Measurements from ENCODE around the gene TMEFF2. TPM values are rescaled to one million over a fixed set of nuclear protein-coding genes. Genes with fewer than 3 reads are reported as not detected.

The TMEFF2 gene
- total and polyA plus RNA-seq, 2 of the 4 experiments (the other 2 are of a cell fraction): 1.3 to 3.0 TPM

- intact Hi-C loops (cut with micrococcal nuclease) (no loop called here), in situ Hi-C loops (cut with MboI; ENCODE audit: low sequenced_read_pairs) (no loop called here), dilution Hi-C loops (cut with HindIII; ENCODE audit: low sequenced_read_pairs, unreplicated experiment) (no loop called here)
- H2BK120ac ChIP-seq (ENCODE audit: low read depth, low read length): no peak overlapping the region
- WGBS, 2 experiments (ENCODE audit: extremely low coverage in 2 of 2, insufficient read length in 1 of 2): no CpG with 5 or more reads among the region's 4 CpGs
- H2AK5ac ChIP-seq (ENCODE audit: low read depth, low read length): no peak overlapping the region
- H3K23ac ChIP-seq (ENCODE audit: low read depth, low read length): no peak overlapping the region
- ATAC-seq (ENCODE audit: low read depth) (no peak), DNase-seq (peak; percentile 10)
- no peak for TF ChIP-seq SMC3 (IDR thresholded peaks at IDR 0.05; ENCODE audit: low read depth, low read length)
- no peak for TF ChIP-seq BHLHE40 (IDR thresholded peaks at IDR 0.05; ENCODE audit: low read depth, low read length)
- no peak for TF ChIP-seq CTCF (conservative IDR thresholded peaks at IDR 0.05; ENCODE audit: low read depth, low read length)
- no peak for TF ChIP-seq MXI1 (IDR thresholded peaks at IDR 0.05; ENCODE audit: borderline replicate concordance, low read depth, low read length)
- TF ChIP-seq MAZ (IDR thresholded peaks at IDR 0.05; ENCODE audit: borderline replicate concordance, low read depth, low read length): no peak
- no peak for TF ChIP-seq RAD21 (IDR thresholded peaks at IDR 0.05; ENCODE audit: low read length)
- no peak for TF ChIP-seq NFE2L2 (IDR thresholded peaks at IDR 0.05; ENCODE audit: low read depth, low read length)
- no peak for TF ChIP-seq FOS (IDR thresholded peaks at IDR 0.05; ENCODE audit: low read depth, low read length)
- TF ChIP-seq CHD1 (IDR thresholded peaks at IDR 0.05; ENCODE audit: low read depth, low read length): no peak
- TF ChIP-seq CEBPB (IDR thresholded peaks at IDR 0.05; ENCODE audit: low read depth, low read length): no peak
- no peak for TF ChIP-seq RFX5 (IDR thresholded peaks at IDR 0.05; ENCODE audit: low read depth, low read length)
- TF ChIP-seq USF2 (IDR thresholded peaks at IDR 0.05; ENCODE audit: low read depth, low read length): no peak
- TF ChIP-seq, protein P1, sequence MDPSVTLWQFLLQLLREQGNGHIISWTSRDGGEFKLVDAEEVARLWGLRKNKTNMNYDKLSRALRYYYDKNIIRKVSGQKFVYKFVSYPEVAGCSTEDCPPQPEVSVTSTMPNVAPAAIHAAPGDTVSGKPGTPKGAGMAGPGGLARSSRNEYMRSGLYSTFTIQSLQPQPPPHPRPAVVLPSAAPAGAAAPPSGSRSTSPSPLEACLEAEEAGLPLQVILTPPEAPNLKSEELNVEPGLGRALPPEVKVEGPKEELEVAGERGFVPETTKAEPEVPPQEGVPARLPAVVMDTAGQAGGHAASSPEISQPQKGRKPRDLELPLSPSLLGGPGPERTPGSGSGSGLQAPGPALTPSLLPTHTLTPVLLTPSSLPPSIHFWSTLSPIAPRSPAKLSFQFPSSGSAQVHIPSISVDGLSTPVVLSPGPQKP (IDR thresholded peaks at IDR 0.05; ENCODE audit: borderline replicate concordance, low read depth, low read length): no peak
- no peak for TF ChIP-seq POLR2A (IDR thresholded peaks at IDR 0.05; ENCODE audit: low read depth, low read length)
- TF ChIP-seq RCOR1 (IDR thresholded peaks at IDR 0.05; ENCODE audit: insufficient replicate concordance, low read length): no peak
- TF ChIP-seq MAFK (IDR thresholded peaks at IDR 0.05; ENCODE audit: low read depth, low read length): no peak
- POLR2A ChIA-PET (ENCODE audit: unreplicated experiment): no interaction called here
- H3K9me3 ChIP-seq (ENCODE audit: control insufficient read depth, insufficient read depth, low read length): no peaks in the 10 kb centered on the region
- no peak overlapping the region for H2BK5ac ChIP-seq (ENCODE audit: low read depth, low read length, poor library complexity, severe bottlenecking)
- no peak overlapping the region for H3K18ac ChIP-seq (ENCODE audit: low read depth, low read length)
- H3K9ac ChIP-seq (ENCODE audit: low read depth, low read length): no peak overlapping the region
- CTCF ChIA-PET: interaction anchor here (0.7 to 1.1 kb wide), 3 partner anchors 13 to 33 kb away, joined by 3 read pairs; no protein-coding TSS in a partner anchor
- no peak overlapping the region for H4K8ac ChIP-seq (ENCODE audit: low read depth in 2 of 2, low read length in 2 of 2)
- H3K9me1 ChIP-seq (ENCODE audit: insufficient read depth, low read length): no peaks in the 10 kb centered on the region
- no peak overlapping the region for H3K56ac ChIP-seq (ENCODE audit: extremely low read depth, insufficient read depth, low read length)
- no peak overlapping the region for H3K14ac ChIP-seq (replicated peaks; ENCODE audit: low read depth, low read length)
- no peak overlapping the region for H2AK9ac ChIP-seq (replicated peaks; ENCODE audit: low read depth, low read length, poor library complexity)
- peak overlapping the region; percentile 61 for H2AFZ ChIP-seq (replicated peaks; ENCODE audit: low read length, poor library complexity)
- no peak overlapping the region for H2BK15ac ChIP-seq (ENCODE audit: low read depth, low read length)
- no peak overlapping the region for H4K91ac ChIP-seq (ENCODE audit: insufficient read depth, low read depth, low read length)
- H3K4me3 ChIP-seq (ENCODE audit: insufficient read depth, low read depth, low read length): no peak overlapping the region
- no peak overlapping the region for H2BK20ac ChIP-seq (ENCODE audit: low read depth, low read length)
- no peaks in the 10 kb centered on the region for H3K79me1 ChIP-seq (ENCODE audit: low read depth in 1 of 2, low read length in 2 of 2)
- BruUV-seq (replicated peaks): no TSS peak
- H3K4me1 ChIP-seq (ENCODE audit: control insufficient read depth, insufficient read depth, low read length): peaks cover 2% of the 10 kb centered on the region; the same call in 1 of the 2 replicates
- H3K4ac ChIP-seq (ENCODE audit: low read depth, low read length): no peak overlapping the region
- no peak overlapping the region for H4K5ac ChIP-seq (ENCODE audit: low read depth, low read length)
- H3K27me3 ChIP-seq (ENCODE audit: control insufficient read depth, insufficient read depth, low read length): no peaks in the 10 kb centered on the region
- H4K20me1 ChIP-seq (ENCODE audit: insufficient read depth, low read length): no peaks in the 10 kb centered on the region
- no peaks in the 10 kb centered on the region for H3K36me3 ChIP-seq (ENCODE audit: control insufficient read depth, insufficient read depth, low read length)
- H3K4me2 ChIP-seq (ENCODE audit: low read depth, low read length): peak overlapping the region; percentile 77
- H3K27ac ChIP-seq (ENCODE audit: insufficient read depth, low read length): no peak overlapping the region
These were observed 66.1 kb downstream of the TMEFF2 start for GRCh38 chr2:192128655-192129054.

Data from IMR-90 (cell line).